K562 (cell line): ENCODE data around the gene CSAD. TPM values are rescaled to one million over a fixed set of nuclear protein-coding genes. Genes with fewer than 3 reads are reported as not detected.

Experiments used
- C11orf30 ChIP-seq: fragments of 450-650 bp; IDR thresholded peaks from 2 replicates; pipeline ENCODE4 v1.6.1; 2016; ENCODE audit warnings: low read depth, mild to moderate bottlenecking
- CBX8 ChIP-seq: fragments of 200-600 bp; sonication (generic); IDR thresholded peaks from 2 replicates; pipeline ENCODE4 v1.6.1; 2012; ENCODE audit warnings: borderline replicate concordance, mixed run types, low read depth, mild to moderate bottlenecking, moderate library complexity, mixed read lengths, low read length, control low read depth, inconsistent platforms; ENCODE audit not compliant: poor library complexity, severe bottlenecking; ENCODE audit errors: extremely low read depth
- CC2D1A ChIP-seq: fragments of 450-650 bp; IDR thresholded peaks from 2 replicates; pipeline ENCODE4 v1.6.1; 2017; ENCODE audit warnings: mild to moderate bottlenecking
- CEBPG ChIP-seq, 3 experiments: fragments of 200-800 bp in 1 of 3; sonication (Bioruptor generic) in 1 of 3; sonication (generic) in 1 of 3; formaldehyde crosslinking in 1 of 3; IDR thresholded peaks in 2 of 3; conservative IDR thresholded peaks in 1 of 3; 2 replicates each; pipeline versions ENCODE4 v1.6.1 to v1.8.0; 2016 to 2022; ENCODE audit warnings: missing compliant biosample characterization in 2 of 3, missing genetic modification characterization in 2 of 3, mild to moderate bottlenecking in 1 of 3, missing genetic modification reagents in 1 of 3
- CHD4 ChIP-seq: fragments of 200-600 bp; sonication (generic); IDR thresholded peaks from 3 replicates; pipeline ENCODE4 v1.6.1; 2012; ENCODE audit warnings: low read depth, mild to moderate bottlenecking, mixed read lengths, low read length, inconsistent platforms; ENCODE audit not compliant: insufficient read depth, insufficient replicate concordance, poor library complexity, severe bottlenecking
- CXXC5 ChIP-seq: fragments of 250-450 bp; sonication (Bioruptor Pico); IDR thresholded peaks from 2 replicates; pipeline ENCODE4 v1.8.0; 2022; ENCODE audit warnings: inconsistent platforms, mild to moderate bottlenecking, moderate library complexity
- FOXK1 ChIP-seq: sonication (generic); formaldehyde crosslinking; IDR thresholded peaks from 2 replicates; pipeline ENCODE4 v1.8.0; 2022; ENCODE audit warnings: missing genetic modification reagents, mild to moderate bottlenecking, borderline replicate concordance
- GABPA ChIP-seq: fragments of 200-800 bp; sonication (Bioruptor generic); conservative IDR thresholded peaks from 2 replicates; pipeline ENCODE4 v1.6.1; 2016; ENCODE audit warnings: low read depth, missing genetic modification characterization, missing compliant biosample characterization
- GMEB1 ChIP-seq: fragments of 250-450 bp; sonication (Bioruptor Pico); IDR thresholded peaks from 2 replicates; pipeline ENCODE4 v1.4.0; 2020; ENCODE audit warnings: mild to moderate bottlenecking
- IRF1 ChIP-seq: sonication (generic); formaldehyde crosslinking; IDR thresholded peaks from 2 replicates; pipeline ENCODE4 v1.8.0; 2022; ENCODE audit warnings: missing genetic modification reagents, mild to moderate bottlenecking, borderline replicate concordance
- KDM4B ChIP-seq, 2 experiments: fragments of 450-650 bp in 1 of 2; sonication (generic) in 1 of 2; IDR thresholded peaks; 2 replicates each; pipeline ENCODE4 v1.6.1; 2016 to 2017; ENCODE audit warnings: borderline replicate concordance in 2 of 2, antibody characterized with exemption in 1 of 2, low read depth in 1 of 2, mild to moderate bottlenecking in 1 of 2
- NR2C1 ChIP-seq, 2 experiments: fragments of 450-650 bp; IDR thresholded peaks; 2 replicates each; pipeline ENCODE4 v1.6.1; 2017; ENCODE audit warnings: mild to moderate bottlenecking in 2 of 2, antibody characterized with exemption in 1 of 2, inconsistent platforms in 1 of 2, missing compliant biosample characterization in 1 of 2, missing genetic modification characterization in 1 of 2
- POLR2A ChIP-seq: fragments of 450-650 bp; conservative IDR thresholded peaks from 2 replicates; pipeline ENCODE4 v1.6.1; 2016
- POLR2AphosphoS5 ChIP-seq: IDR thresholded peaks from 2 replicates; pipeline ENCODE4 v1.6.1; 2011; ENCODE audit warnings: mild to moderate bottlenecking, low read depth, low read length, moderate library complexity; ENCODE audit not compliant: control insufficient read depth, insufficient read depth
- SMARCA4 ChIP-seq: fragments of 450-650 bp; IDR thresholded peaks from 2 replicates; pipeline ENCODE4 v1.6.1; 2016
- U2AF1 ChIP-seq: fragments of 200-400 bp; formaldehyde crosslinking; optimal IDR thresholded peaks from 2 replicates; pipeline ENCODE3; 2017; ENCODE audit warnings: mild to moderate bottlenecking, low read depth, low read length, moderate library complexity
- ZNF263 ChIP-seq: sonication (generic); formaldehyde crosslinking; IDR thresholded peaks from 2 replicates; pipeline ENCODE4 v1.8.0; 2022; ENCODE audit warnings: mild to moderate bottlenecking, missing genetic modification reagents, borderline replicate concordance
- ZNF3 ChIP-seq: fragments of 250-450 bp; sonication (Bioruptor Pico); IDR thresholded peaks from 2 replicates; pipeline ENCODE4 v1.5.0; 2021; ENCODE audit warnings: mild to moderate bottlenecking, moderate library complexity
- ZNF41 ChIP-seq: fragments of 250-450 bp; sonication (Bioruptor Pico); conservative IDR thresholded peaks from 2 replicates; pipeline ENCODE4 v1.4.0; 2020; ENCODE audit warnings: mild to moderate bottlenecking
- ZNF766 ChIP-seq: fragments of 200-800 bp; sonication (Bioruptor generic); conservative IDR thresholded peaks from 2 replicates; pipeline ENCODE4 v1.6.1; 2016; ENCODE audit warnings: missing genetic modification characterization, missing compliant biosample characterization
- polyA plus RNA-seq, 8 experiments: library from polyadenylated mRNA; depleted of rRNA in 4 of 8; stranded (reverse) in 5 of 8; unstranded in 3 of 8; fragments of >200 nt; fragmentation: Nextera tagmentation in 2 of 8; fragmentation: Illumina TruSeq in 1 of 8; extraction: Ambion mirVana in 2 of 8; extraction: Trizol in 1 of 8; gene quantifications; 2 replicates each; pipeline versions ENCODE4 v1.2.1 to v1.2.3, GENCODE V29; 2011 to 2014; ENCODE audit warnings: inconsistent platforms in 1 of 8, missing spikeins in 1 of 8
- total RNA-seq, 7 experiments: library from RNA; depleted of rRNA in 6 of 7; stranded (reverse); fragments of >200 nt in 6 of 7; fragmentation: Illumina TruSeq in 2 of 7; extraction: Trizol in 2 of 7; gene quantifications; 2 replicates each; pipeline versions ENCODE4 v1.2.1 to v1.2.3, GENCODE V29; 2011 to 2021; ENCODE audit warnings: low replicate concordance in 1 of 7
- TF ChIP-seq, protein P1 (sequence below): sonication (generic); formaldehyde crosslinking; IDR thresholded peaks from 2 replicates; pipeline ENCODE4 v1.8.1; 2023; ENCODE audit warnings: mild to moderate bottlenecking, missing genetic modification reagents

Gene CSAD
- total and polyA plus RNA-seq, 9 of the 15 experiments (the other 6 are each of a cell fraction or from before 2014, with no cell fraction given): 1.8 to 19.6 (median 8.1) TPM

- TF ChIP-seq GMEB1 (no peak), ZNF263 (CRISPR knock-in tag) (peak; percentile 88), SMARCA4 (no peak), CXXC5 (0 out of 2 replicates have a peak, but pooled peaks have one; percentile 14), C11orf30 (peak; percentile 76; the same call in 1 of the 2 replicates), ZNF766 (CRISPR knock-in tag) (no peak), NR2C1 (IDR thresholded peaks at IDR 0.05) (no peak), NR2C1 (tag; IDR thresholded peaks at IDR 0.05) (0 out of 2 replicates have a peak, but pooled peaks have one; percentile 6), U2AF1 (no peak), IRF1 (CRISPR knock-in tag) (no peak), CC2D1A (no peak), KDM4B (IDR thresholded peaks at IDR 0.05; ENCODE audit: borderline replicate concordance in 2 of 2, low read depth in 1 of 2) (no peak), ZNF3 (CRISPR knock-in tag) (no peak), FOXK1 (CRISPR knock-in tag) (no peak), POLR2A (0 out of 2 replicates have a peak, but pooled peaks have one; percentile 33), POLR2AphosphoS5 (no peak), CHD4 (no peak), GABPA (tag) (no peak), CEBPG (CRISPR knock-in tag; IDR thresholded peaks at IDR 0.05) (no peak), CEBPG (tag; conservative IDR thresholded peaks at IDR 0.05 in 1 of 2, IDR thresholded peaks at IDR 0.05 in 1 of 2) (no peak), CBX8 (no peak), ZNF41 (no peak)
- TF ChIP-seq, protein P1, sequence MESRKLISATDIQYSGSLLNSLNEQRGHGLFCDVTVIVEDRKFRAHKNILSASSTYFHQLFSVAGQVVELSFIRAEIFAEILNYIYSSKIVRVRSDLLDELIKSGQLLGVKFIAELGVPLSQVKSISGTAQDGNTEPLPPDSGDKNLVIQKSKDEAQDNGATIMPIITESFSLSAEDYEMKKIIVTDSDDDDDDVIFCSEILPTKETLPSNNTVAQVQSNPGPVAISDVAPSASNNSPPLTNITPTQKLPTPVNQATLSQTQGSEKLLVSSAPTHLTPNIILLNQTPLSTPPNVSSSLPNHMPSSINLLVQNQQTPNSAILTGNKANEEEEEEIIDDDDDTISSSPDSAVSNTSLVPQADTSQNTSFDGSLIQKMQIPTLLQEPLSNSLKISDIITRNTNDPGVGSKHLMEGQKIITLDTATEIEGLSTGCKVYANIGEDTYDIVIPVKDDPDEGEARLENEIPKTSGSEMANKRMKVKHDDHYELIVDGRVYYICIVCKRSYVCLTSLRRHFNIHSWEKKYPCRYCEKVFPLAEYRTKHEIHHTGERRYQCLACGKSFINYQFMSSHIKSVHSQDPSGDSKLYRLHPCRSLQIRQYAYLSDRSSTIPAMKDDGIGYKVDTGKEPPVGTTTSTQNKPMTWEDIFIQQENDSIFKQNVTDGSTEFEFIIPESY: no peak
Observed at GRCh38 chr12:53200458-53201176, 19.9 kb upstream of the CSAD start (continued).
